Esophagus muscularis mucosa (tissue), 4 donors: ENCODE data around the gene STMN3.

Source experiments
- CTCF ChIP-seq, 3 experiments: fragments of 200-600 bp in 2 of 3; fragments of 450-650 bp in 1 of 3; sonication (generic) in 2 of 3; IDR thresholded peaks; one replicate each; pipeline ENCODE4 v1.5.1; 2017 to 2019; ENCODE audit warnings: antibody characterized with exemption in 3 of 3, mild to moderate bottlenecking in 2 of 3, moderate library complexity in 1 of 3
- EP300 ChIP-seq: sonication (generic); formaldehyde crosslinking; IDR thresholded peaks from one replicate; pipeline ENCODE4 v1.6.1; 2017; ENCODE audit warnings: antibody characterized with exemption
- POLR2A ChIP-seq: fragments of 450-650 bp; IDR thresholded peaks from one replicate; pipeline ENCODE4 v1.6.1; 2017; ENCODE audit warnings: antibody characterized with exemption, moderate library complexity, mild to moderate bottlenecking, low read depth
- POLR2AphosphoS5 ChIP-seq, 2 donors: sonication (generic); formaldehyde crosslinking; IDR thresholded peaks; one replicate each; pipeline ENCODE4 v1.6.1; 2017; ENCODE audit warnings: antibody characterized with exemption in 2 of 2

DNA sequence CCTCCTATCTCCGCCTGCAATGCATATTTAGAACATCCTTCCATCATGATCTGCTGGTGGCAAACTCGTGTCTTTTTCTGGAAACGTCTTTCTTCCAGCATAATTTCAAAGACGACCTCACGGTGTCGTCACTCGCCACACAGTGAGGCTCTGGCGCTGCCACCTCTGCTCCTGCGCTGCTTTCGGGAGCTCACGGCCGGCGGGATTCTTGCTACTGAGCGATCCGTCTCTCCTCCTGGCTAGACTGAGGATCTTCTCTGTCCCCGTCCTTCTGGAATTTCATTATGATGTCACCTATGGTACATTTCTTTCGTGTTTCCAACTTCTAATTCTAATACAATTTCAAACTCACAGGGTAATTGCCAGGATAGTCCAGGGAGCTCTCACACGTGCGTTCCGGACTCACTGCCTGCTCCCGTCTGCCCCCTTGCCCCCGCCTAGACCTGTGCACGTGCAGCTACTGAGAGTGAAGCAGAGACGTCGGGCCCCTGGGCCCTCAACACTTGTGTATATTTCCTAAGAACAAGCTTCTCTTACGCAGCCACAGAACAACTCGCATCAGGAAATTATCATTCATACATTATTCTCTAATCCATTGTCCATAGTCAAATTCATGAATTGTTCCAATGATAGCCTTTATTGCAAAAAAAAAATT is 53.7 kb downstream of the STMN3 start:
- no peak for TF ChIP-seq CTCF (IDR thresholded peaks at IDR 0.05)
- no peak for TF ChIP-seq POLR2AphosphoS5 (IDR thresholded peaks at IDR 0.05)
- TF ChIP-seq POLR2A = no peak
- no peak for TF ChIP-seq EP300
